ENCODE measurements around the gene DUSP10.

The DUSP10 gene

DNA sequence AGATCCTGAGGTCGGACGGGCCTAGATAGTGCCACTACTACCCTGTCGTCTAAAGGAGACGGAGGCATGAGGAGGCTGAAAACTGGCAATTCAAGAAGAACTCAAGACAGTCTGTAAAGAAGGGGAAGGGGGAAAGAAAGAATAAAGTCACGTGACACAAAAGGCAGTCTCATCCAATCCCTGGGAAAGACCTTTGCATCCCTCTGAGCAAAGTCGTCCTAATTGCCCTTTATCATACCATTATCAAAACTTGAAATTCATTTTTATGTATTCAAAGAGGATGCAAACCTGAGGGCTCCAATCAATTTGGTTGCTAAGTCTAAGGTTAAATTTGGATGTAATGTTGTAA lies 2.2 kb downstream of the DUSP10 start:
- TF ChIP-seq, protein P1, sequence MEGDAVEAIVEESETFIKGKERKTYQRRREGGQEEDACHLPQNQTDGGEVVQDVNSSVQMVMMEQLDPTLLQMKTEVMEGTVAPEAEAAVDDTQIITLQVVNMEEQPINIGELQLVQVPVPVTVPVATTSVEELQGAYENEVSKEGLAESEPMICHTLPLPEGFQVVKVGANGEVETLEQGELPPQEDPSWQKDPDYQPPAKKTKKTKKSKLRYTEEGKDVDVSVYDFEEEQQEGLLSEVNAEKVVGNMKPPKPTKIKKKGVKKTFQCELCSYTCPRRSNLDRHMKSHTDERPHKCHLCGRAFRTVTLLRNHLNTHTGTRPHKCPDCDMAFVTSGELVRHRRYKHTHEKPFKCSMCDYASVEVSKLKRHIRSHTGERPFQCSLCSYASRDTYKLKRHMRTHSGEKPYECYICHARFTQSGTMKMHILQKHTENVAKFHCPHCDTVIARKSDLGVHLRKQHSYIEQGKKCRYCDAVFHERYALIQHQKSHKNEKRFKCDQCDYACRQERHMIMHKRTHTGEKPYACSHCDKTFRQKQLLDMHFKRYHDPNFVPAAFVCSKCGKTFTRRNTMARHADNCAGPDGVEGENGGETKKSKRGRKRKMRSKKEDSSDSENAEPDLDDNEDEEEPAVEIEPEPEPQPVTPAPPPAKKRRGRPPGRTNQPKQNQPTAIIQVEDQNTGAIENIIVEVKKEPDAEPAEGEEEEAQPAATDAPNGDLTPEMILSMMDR (IDR thresholded peaks at IDR 0.05; ENCODE audit: extremely low read depth, insufficient read depth, missing control alignments): no peak
- DNase-seq (ENCODE audit: low spot score): no peak
- in situ Hi-C loops (cut with MboI; ENCODE audit: low pct_unique_long_range_greater_than_20kb, low sequenced_read_pairs, unreplicated experiment): loop anchor here (25.0 kb wide), 2 partner anchors 423 to 723 kb away; no protein-coding TSS in a partner anchor

GRCh38 chr1:221739018-221739676 lies 2.7 kb downstream of the DUSP10 start:
- DNase-seq (ENCODE audit: low spot score): no peak
- TF ChIP-seq, protein P1 (IDR thresholded peaks at IDR 0.05; ENCODE audit: extremely low read depth, insufficient read depth, missing control alignments): no peak
- in situ Hi-C loops (cut with MboI; ENCODE audit: low pct_unique_long_range_greater_than_20kb, low sequenced_read_pairs, unreplicated experiment): loop anchor here (25.0 kb wide), 2 partner anchors 423 to 723 kb away; no protein-coding TSS in a partner anchor

- TF ChIP-seq, protein P1 (IDR thresholded peaks at IDR 0.05; ENCODE audit: extremely low read depth, insufficient read depth, missing control alignments): no peak
- in situ Hi-C loops (cut with MboI; ENCODE audit: low pct_unique_long_range_greater_than_20kb, low sequenced_read_pairs, unreplicated experiment): loop anchor here (25.0 kb wide), 2 partner anchors 426 to 726 kb away; no protein-coding TSS in a partner anchor
- DNase-seq (ENCODE audit: low spot score): no peak
Observed at GRCh38 chr1:221736714-221737113, 5.2 kb downstream of the DUSP10 start.

DNA sequence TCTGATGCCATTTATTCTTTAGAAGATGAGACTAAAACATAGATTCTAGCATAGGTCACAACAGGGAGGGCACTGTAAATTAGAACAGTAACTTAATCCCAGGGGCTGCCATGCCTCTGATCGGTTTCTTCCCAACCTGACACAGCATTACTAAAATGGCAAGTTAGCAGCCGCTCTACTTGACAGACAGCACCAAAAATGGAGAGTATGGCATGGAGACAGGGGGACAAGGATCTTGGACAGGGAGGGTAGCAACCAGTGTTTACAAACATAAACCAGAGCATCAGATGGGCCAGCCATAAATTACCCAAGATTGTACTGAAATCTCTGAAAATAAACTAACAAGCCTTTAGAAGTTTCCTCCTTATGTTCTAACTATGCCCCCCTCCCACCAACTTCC lies 5.9 kb downstream of the DUSP10 start:
- TF ChIP-seq, protein P1 (IDR thresholded peaks at IDR 0.05; ENCODE audit: extremely low read depth, insufficient read depth, missing control alignments): no peak
- no peak for DNase-seq (ENCODE audit: low spot score)
- in situ Hi-C loops (cut with MboI; ENCODE audit: low pct_unique_long_range_greater_than_20kb, low sequenced_read_pairs, unreplicated experiment): loop anchor here (25.0 kb wide), 2 partner anchors 426 to 726 kb away; no protein-coding TSS in a partner anchor

GRCh38 chr1:221734187-221734586 lies 7.7 kb downstream of the DUSP10 start:
- DNase-seq (ENCODE audit: low spot score): no peak
- in situ Hi-C loops (cut with MboI; ENCODE audit: low pct_unique_long_range_greater_than_20kb, low sequenced_read_pairs, unreplicated experiment): loop anchor here (25.0 kb wide), 2 partner anchors 428 to 728 kb away; no protein-coding TSS in a partner anchor
- TF ChIP-seq, protein P1 (IDR thresholded peaks at IDR 0.05; ENCODE audit: extremely low read depth, insufficient read depth, missing control alignments): no peak

- TF ChIP-seq, protein P1 (IDR thresholded peaks at IDR 0.05; ENCODE audit: extremely low read depth, insufficient read depth, missing control alignments): no peak
- no peak for DNase-seq (ENCODE audit: low spot score)
- in situ Hi-C loops (cut with MboI; ENCODE audit: low pct_unique_long_range_greater_than_20kb, low sequenced_read_pairs, unreplicated experiment): loop anchor here (25.0 kb wide), 2 partner anchors 430 to 730 kb away; no protein-coding TSS in a partner anchor
Observed at GRCh38 chr1:221732052-221732451, 9.8 kb downstream of the DUSP10 start.
